Measurements from ENCODE around the gene PRKG1.

GRCh38 chr10:52048051-52048450, 973.8 kb downstream of the PRKG1 start:
- TF ChIP-seq TCF12 (IDR thresholded peaks at IDR 0.05; ENCODE audit: low read depth) (no peak), TAF1 (IDR thresholded peaks at IDR 0.05; ENCODE audit: low read depth) (no peak), USF1 (IDR thresholded peaks at IDR 0.05) (no peak), EP300 (IDR thresholded peaks at IDR 0.05; ENCODE audit: borderline replicate concordance) (no peak), MAX (IDR thresholded peaks at IDR 0.05) (no peak), CREB1 (IDR thresholded peaks at IDR 0.05; ENCODE audit: low read depth) (no peak), REST (IDR thresholded peaks at IDR 0.05; ENCODE audit: low read depth) (no peak)

Data from Ishikawa (cell line).